Measurements from ENCODE around the gene TMPRSS11A. TPM values are rescaled to one million over a fixed set of nuclear protein-coding genes. Genes with fewer than 3 reads are reported as not detected.

Gene TMPRSS11A
- total RNA-seq, 4 donors from 2014 or later = not detected

DNA sequence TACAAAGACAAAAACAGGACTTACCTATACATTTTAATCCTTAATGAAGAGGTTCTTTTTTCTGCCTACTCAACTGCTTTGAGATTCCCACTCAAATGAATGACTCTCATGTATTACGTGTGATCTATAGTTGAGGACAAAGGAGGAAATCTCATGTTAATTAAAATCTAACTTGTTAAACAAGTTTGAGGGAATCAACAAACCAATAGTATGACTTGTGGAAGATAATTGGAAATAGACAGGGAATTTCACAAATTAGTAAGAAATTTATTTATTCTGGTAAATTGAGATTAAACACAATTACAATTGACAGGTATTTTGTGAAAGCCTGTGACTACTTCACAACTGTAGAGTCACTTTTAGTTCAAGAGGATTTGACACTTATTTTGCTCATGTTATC lies 79.4 kb downstream of the TMPRSS11A start, which contains the start of gene TMPRSS11D:
TMPRSS11D (minus strand) TSS at position 101 of the 400 bp plus-strand sequence; CDS start at position 32, 69 bp downstream.
- Histone ChIP-seq H3K27ac (no peak within 1 kb of the TSS), H3K4me3 (no peak within 1 kb of the TSS), H3K9me3 (no peaks in the 10 kb centered on the region), H3K27me3 (no peaks in the 10 kb centered on the region), H3K36me3 (no peaks in the 10 kb centered on the region), H3K4me1 (no peaks in the 10 kb centered on the region)
- no peak for DNase-seq
- TF ChIP-seq POLR2A (IDR thresholded peaks at IDR 0.05) = no peak
- TF ChIP-seq, protein P1, sequence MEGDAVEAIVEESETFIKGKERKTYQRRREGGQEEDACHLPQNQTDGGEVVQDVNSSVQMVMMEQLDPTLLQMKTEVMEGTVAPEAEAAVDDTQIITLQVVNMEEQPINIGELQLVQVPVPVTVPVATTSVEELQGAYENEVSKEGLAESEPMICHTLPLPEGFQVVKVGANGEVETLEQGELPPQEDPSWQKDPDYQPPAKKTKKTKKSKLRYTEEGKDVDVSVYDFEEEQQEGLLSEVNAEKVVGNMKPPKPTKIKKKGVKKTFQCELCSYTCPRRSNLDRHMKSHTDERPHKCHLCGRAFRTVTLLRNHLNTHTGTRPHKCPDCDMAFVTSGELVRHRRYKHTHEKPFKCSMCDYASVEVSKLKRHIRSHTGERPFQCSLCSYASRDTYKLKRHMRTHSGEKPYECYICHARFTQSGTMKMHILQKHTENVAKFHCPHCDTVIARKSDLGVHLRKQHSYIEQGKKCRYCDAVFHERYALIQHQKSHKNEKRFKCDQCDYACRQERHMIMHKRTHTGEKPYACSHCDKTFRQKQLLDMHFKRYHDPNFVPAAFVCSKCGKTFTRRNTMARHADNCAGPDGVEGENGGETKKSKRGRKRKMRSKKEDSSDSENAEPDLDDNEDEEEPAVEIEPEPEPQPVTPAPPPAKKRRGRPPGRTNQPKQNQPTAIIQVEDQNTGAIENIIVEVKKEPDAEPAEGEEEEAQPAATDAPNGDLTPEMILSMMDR (IDR thresholded peaks at IDR 0.05) = no peak

DNA sequence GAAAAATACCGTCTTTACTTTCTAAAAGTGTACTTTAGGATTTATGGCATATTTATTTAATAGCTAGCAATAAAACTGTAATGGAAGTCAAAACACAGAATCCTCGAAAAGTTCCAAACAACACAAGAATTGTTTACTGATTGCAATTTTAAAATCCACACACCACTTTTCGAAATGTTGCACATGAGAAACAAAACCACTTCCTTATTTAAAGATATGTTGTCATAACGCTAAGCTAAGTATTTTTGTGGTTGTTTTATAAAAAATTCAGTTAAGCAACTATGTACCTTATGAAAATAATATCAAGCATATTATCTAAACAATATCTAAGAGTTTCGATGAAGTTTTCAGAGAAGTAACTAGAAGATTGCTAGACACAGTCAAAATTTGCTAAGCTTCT lies 79.8 kb downstream of the TMPRSS11A start:
- Histone ChIP-seq H3K36me3 (no peaks in the 10 kb centered on the region), H3K27me3 (no peaks in the 10 kb centered on the region), H3K4me1 (no peaks in the 10 kb centered on the region), H3K4me3 (no peak overlapping the region), H3K9me3 (no peaks in the 10 kb centered on the region), H3K27ac (no peak overlapping the region)
- no peak for DNase-seq
- TF ChIP-seq POLR2A (IDR thresholded peaks at IDR 0.05) = no peak
- TF ChIP-seq, protein P1 (IDR thresholded peaks at IDR 0.05) = no peak

DNA sequence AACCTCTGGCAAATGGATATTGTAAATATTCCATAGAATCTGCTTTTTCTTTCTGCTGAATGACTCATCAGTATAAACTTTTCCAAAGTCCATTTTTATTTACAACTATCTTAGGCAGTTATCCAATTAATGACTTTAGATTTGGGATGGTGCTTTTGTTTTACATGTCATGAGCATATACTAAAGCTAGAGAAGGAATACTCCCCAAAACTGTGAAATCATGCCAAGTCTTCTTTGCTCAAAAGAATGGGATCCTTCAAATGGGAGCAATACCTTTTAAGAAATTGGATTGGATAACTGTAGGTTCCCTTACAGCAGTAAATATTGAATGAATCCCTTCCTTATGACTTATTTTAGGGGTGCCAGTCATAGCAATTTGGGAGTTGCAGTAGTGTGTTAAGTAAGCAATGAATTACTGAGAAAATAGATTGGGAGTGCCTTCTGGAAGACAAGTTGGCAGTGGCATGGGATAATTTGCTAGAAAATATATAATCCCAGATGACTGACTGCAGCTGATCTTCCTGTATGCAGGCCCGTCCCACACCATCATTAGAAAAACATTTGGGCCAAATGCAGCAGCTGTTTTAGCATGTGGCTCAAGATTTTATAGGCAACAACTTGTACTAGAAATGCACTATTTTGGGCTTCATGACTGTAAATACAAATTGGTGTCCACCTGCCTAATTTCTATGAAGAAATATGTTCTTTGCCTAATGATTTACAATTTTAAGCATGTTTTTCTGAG lies 82.3 kb downstream of the TMPRSS11A start:
- no peaks in the 10 kb centered on the region for H3K36me3 ChIP-seq
- H3K27ac ChIP-seq = no peak overlapping the region
- no peak for DNase-seq
- TF ChIP-seq, protein P1 (IDR thresholded peaks at IDR 0.05) = no peak
- TF ChIP-seq POLR2A (IDR thresholded peaks at IDR 0.05) = no peak
- H3K9me3 ChIP-seq = no peaks in the 10 kb centered on the region
- H3K4me3 ChIP-seq = no peak overlapping the region
- H3K27me3 ChIP-seq = no peaks in the 10 kb centered on the region
- H3K4me1 ChIP-seq = no peaks in the 10 kb centered on the region

DNA sequence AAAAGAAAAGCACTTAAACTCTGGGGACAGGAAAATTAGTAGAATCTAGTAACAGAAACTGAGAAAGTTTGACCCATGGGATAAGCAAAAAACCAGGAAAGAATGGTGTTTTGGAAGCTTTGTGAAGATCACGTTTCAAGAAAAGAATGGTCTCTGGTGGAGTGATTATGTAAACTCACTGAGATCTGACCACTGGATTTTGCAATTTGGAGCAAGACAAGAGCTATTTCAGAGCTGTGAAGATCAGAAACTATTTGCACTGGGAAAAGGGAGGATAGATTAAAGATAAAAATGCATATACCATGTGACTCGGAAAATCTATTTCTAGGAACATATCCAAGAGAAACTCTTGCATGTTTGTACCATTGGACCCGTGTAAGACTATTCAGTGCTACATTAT lies 83.8 kb downstream of the TMPRSS11A start:
- Histone ChIP-seq H3K4me3 (no peak overlapping the region), H3K9me3 (no peaks in the 10 kb centered on the region), H3K36me3 (no peaks in the 10 kb centered on the region), H3K27me3 (no peaks in the 10 kb centered on the region), H3K27ac (no peak overlapping the region), H3K4me1 (no peaks in the 10 kb centered on the region)
- DNase-seq = no peak
- no peak for TF ChIP-seq POLR2A (IDR thresholded peaks at IDR 0.05)
- TF ChIP-seq, protein P1 (IDR thresholded peaks at IDR 0.05) = no peak

DNA sequence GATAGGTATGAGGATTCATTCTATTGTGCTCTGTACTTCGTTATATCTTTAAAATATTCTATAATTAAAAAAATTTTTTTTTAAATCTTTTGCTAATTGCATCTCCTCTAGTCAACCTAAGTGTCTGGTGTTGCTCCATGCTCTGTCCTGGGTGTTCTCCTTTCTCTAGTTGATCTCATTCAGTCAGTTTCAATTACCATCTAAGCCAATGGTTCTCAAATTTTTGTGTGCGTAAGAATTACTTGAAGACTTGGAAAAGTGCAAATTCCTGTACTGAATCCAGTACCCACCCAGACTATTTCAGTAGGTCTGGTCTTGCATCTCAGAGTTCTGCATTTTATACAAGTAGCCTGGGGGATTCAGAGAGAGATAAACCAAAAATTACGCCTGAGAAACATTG lies 86.2 kb downstream of the TMPRSS11A start:
- TF ChIP-seq, protein P1 (IDR thresholded peaks at IDR 0.05) = no peak
- no peak for TF ChIP-seq POLR2A (IDR thresholded peaks at IDR 0.05)
- Histone ChIP-seq H3K4me3 (no peak overlapping the region), H3K4me1 (no peaks in the 10 kb centered on the region), H3K27me3 (no peaks in the 10 kb centered on the region), H3K27ac (no peak overlapping the region), H3K36me3 (no peaks in the 10 kb centered on the region), H3K9me3 (no peaks in the 10 kb centered on the region)
- no peak for DNase-seq
